RPMI8226 (cell line): ENCODE data around the gene MYO9A.
"Not testable (repeated sequence)": the region's sequence is repeated elsewhere in the genome, so short reads cannot be mapped to it uniquely, and the experiment has no call there.

Source experiments
- DNase-seq: peaks from one replicate; pipeline ENCODE4 v3.0.0-alpha.2; 2015

MYO9A gene

GRCh38 chr15:71939981-71940588, 177.9 kb downstream of the MYO9A start:
- no peak for DNase-seq

GRCh38 chr15:71937650-71938311, 180.2 kb downstream of the MYO9A start:
- DNase-seq = no peak

- DNase-seq = no peak
Observed at GRCh38 chr15:71934446-71934845, 183.5 kb downstream of the MYO9A start.

- DNase-seq = no peak
Observed at GRCh38 chr15:71932689-71933088, 185.3 kb downstream of the MYO9A start.

- DNase-seq = no peak
Observed at GRCh38 chr15:71931261-71931660, 186.7 kb downstream of the MYO9A start.

- DNase-seq = no peak
Observed at GRCh38 chr15:71925145-71925544, 192.8 kb downstream of the MYO9A start.

GRCh38 chr15:71921191-71921590, 196.8 kb downstream of the MYO9A start:
- no peak for DNase-seq

- DNase-seq = no peak
Observed at GRCh38 chr15:71920573-71920972, 197.4 kb downstream of the MYO9A start.

GRCh38 chr15:71916834-71917233, 201.1 kb downstream of the MYO9A start:
- DNase-seq = no peak

GRCh38 chr15:71914092-71914491, 203.9 kb downstream of the MYO9A start:
- no peak for DNase-seq

- no peak for DNase-seq
Observed at GRCh38 chr15:71899674-71900073, 218.3 kb downstream of the MYO9A start.

GRCh38 chr15:71893691-71894090, 224.3 kb downstream of the MYO9A start:
- no peak for DNase-seq

- DNase-seq = no peak
Observed at GRCh38 chr15:71892335-71892734, 225.6 kb downstream of the MYO9A start.

- DNase-seq = no peak
Observed at GRCh38 chr15:71891026-71891425, 226.9 kb downstream of the MYO9A start.

GRCh38 chr15:71889947-71890346, 228.0 kb downstream of the MYO9A start:
- DNase-seq = no peak

GRCh38 chr15:71889385-71889784, 228.6 kb downstream of the MYO9A start:
- peak; percentile 13 for DNase-seq

- DNase-seq = peak; percentile 83
Observed at GRCh38 chr15:71888797-71889196, 229.2 kb downstream of the MYO9A start.

- no peak for DNase-seq
Observed at GRCh38 chr15:71885390-71885789, 232.6 kb downstream of the MYO9A start.

- DNase-seq = no peak
Observed at GRCh38 chr15:71883447-71883846, 234.5 kb downstream of the MYO9A start.

- no peak for DNase-seq
Observed at GRCh38 chr15:71880276-71880675, 237.7 kb downstream of the MYO9A start.

- DNase-seq = no peak
Observed at GRCh38 chr15:71874245-71874644, 243.7 kb downstream of the MYO9A start.

GRCh38 chr15:71858232-71858631, 259.7 kb downstream of the MYO9A start:
- DNase-seq = not testable (repeated sequence)

- no peak for DNase-seq
Observed at GRCh38 chr15:71853543-71853942, 264.4 kb downstream of the MYO9A start.

GRCh38 chr15:71844916-71845315, 273.0 kb downstream of the MYO9A start:
- DNase-seq = no peak

GRCh38 chr15:71841563-71841962, 276.4 kb downstream of the MYO9A start:
- no peak for DNase-seq
